ENCODE measurements around the gene LGALS9B.
"Not testable (repeated sequence)": the region's sequence is repeated elsewhere in the genome, so short reads cannot be mapped to it uniquely, and the experiment has no call there.

Gene LGALS9B

GRCh38 chr17:20417492-20418080 is 49.8 kb downstream of the LGALS9B start:
- H3K4me1 Mint-ChIP-seq; H3K9me3 Mint-ChIP-seq; H3K4me3 Mint-ChIP-seq; H3K36me3 Mint-ChIP-seq (ENCODE audit: low read depth); H3K27me3 Mint-ChIP-seq (ENCODE audit: low read depth, poor library complexity); H3K27ac Mint-ChIP-seq; DNase-seq: not testable (repeated sequence)

DNA sequence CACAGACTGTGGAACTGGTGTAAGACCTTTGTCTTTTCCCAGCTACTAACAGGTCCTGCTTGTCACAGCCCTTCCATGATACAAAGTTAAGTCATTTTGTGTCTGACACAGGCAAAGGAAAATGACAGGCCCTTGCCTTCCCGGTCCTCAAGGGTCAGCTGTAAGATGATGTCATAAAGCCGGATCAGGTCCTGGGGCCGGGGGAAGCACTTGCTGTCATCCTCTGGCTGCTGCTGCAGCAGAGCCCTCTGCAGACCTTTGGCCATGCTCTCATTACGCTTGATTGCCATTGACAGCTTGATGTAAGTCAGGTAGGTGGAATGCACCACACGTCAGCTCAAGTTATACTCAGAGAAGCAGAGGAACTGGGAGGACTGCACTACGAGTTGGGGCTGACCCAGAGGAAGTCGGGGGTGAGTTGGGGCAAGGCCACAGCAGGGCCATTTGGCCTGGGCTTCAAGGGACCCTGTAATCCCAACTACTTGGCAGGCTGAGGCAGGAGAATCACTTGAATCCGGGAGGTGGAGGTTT is 50.9 kb downstream of the LGALS9B start:
- DNase-seq; H3K4me1 Mint-ChIP-seq; H3K27me3 Mint-ChIP-seq (ENCODE audit: low read depth, poor library complexity); H3K36me3 Mint-ChIP-seq (ENCODE audit: low read depth); H3K9me3 Mint-ChIP-seq; H3K4me3 Mint-ChIP-seq: not testable (repeated sequence)
- peak overlapping the region; percentile 74 for H3K27ac Mint-ChIP-seq

DNA sequence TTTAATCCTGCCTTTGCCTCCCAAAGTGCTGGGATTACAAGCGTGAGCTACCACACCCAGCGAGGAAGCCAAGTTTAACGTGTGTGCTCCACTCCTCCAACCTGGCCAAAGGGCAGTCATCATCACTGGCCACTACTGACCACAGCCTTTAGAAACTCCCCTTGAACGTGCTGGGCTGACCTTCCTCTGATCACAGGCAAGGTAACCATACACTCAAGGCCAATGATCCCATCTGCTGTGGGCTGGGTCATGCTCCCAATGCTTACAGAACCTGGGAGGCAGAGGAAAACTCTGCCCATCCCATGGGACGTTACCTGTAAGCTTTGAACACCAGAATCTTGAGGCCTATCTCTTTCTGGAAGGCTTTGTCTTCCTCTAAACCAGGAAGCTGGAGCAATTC is 51.9 kb downstream of the LGALS9B start:
- not testable (repeated sequence) for H3K9me3 Mint-ChIP-seq; H3K27ac Mint-ChIP-seq; H3K4me1 Mint-ChIP-seq; H3K27me3 Mint-ChIP-seq (ENCODE audit: low read depth, poor library complexity); DNase-seq; H3K36me3 Mint-ChIP-seq (ENCODE audit: low read depth); H3K4me3 Mint-ChIP-seq

DNA sequence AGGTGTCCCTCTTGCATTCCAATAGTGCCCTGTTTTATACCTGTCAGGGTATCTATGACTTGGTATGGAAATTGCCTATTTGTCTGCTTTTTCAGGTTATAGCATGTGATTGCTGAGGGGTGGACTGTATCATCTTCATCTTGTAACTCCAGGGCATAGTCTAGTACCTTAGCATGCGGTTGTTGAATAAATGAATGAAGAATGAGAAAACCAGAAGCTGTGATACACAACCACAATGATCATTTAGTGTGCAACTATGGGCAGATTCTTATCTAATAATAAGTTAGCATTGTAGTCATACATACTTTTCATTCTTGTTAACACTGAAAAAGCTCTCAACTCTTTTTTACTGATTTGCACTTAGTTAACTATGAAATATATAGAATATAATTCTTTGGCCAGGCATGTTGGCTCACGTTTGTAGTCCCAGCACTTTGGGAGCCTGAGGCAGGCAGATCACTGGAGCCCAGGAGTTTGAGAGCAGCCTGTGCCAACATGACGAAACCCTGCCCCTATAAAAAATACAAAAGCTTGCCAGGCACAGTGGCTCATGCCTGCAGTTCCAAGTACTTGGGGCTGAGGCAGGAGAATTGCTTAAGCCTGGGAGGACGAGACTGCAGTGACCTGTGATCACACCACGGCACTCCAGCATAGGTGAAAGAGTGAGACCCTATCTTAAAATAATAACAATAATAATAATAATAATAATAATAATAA is 65.9 kb downstream of the LGALS9B start:
- not testable (repeated sequence) for DNase-seq; H3K27ac Mint-ChIP-seq; H3K36me3 Mint-ChIP-seq (ENCODE audit: low read depth); H3K4me3 Mint-ChIP-seq; H3K9me3 Mint-ChIP-seq; H3K27me3 Mint-ChIP-seq (ENCODE audit: low read depth, poor library complexity); H3K4me1 Mint-ChIP-seq

GRCh38 chr17:20400559-20401305 is 66.6 kb downstream of the LGALS9B start:
- H3K4me1 Mint-ChIP-seq; H3K27me3 Mint-ChIP-seq (ENCODE audit: low read depth, poor library complexity); H3K27ac Mint-ChIP-seq; H3K36me3 Mint-ChIP-seq (ENCODE audit: low read depth); H3K9me3 Mint-ChIP-seq; DNase-seq; H3K4me3 Mint-ChIP-seq: not testable (repeated sequence)
